Fibroblast of gingiva (primary cell): ENCODE results near the gene C14orf119.

Experiments used
- DNase-seq: peaks from one replicate; pipeline ENCODE4 v3.0.0-alpha.2; 2011; ENCODE audit warnings: low read depth

C14orf119 gene

GRCh38 chr14:23060536-23061260 lies 34.6 kb upstream of the C14orf119 start:
- DNase-seq = no peak

GRCh38 chr14:23062002-23062401 lies 33.3 kb upstream of the C14orf119 start:
- peak; percentile 88 for DNase-seq

GRCh38 chr14:23063601-23064000 lies 31.7 kb upstream of the C14orf119 start:
- DNase-seq = no peak

- DNase-seq = no peak
These were observed 28.9 kb upstream of the C14orf119 start for GRCh38 chr14:23066368-23066767.

DNA sequence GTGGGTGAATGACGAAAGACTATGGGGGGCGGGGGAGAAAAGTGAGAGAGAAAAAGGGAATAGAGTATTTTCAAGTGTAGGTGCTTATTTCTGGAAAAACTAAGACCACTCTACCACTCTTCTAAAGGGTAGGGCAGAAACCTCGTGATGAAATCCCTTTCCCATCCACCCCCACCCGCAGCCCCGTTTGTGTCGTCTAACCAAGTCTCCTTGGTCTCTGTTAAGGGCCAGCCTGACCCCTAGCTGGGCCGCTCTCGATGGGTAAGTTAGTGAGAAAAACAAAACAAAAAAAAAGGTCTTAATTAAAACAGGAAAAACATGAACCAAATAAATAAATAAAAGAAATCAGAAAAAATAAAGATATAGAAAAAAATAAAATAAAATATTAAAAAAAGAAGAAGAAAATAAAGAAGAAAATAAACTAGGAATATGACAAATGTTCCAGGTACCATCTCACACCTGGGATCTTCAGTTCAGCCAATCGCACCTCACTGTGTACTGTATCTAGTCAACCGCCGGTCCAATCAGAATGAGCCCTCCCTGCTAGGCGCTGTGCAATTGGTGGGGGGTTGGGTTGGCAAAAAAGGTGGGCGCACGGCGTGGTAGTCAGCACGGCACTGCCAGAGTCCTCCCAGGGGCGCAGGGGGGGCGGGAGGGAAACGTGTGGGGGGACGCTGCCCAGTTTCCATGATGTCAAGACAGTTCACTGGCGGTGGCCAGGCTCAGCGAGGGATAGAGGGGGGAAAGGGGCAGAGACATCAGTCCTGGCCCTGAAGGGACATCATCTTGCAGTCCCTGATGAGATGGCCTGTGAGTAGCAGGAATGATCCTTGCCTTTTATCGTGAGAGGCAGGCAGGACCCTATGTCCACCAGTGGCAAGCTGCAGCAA lies 28.2 kb upstream of the C14orf119 start:
- DNase-seq = no peak

DNA sequence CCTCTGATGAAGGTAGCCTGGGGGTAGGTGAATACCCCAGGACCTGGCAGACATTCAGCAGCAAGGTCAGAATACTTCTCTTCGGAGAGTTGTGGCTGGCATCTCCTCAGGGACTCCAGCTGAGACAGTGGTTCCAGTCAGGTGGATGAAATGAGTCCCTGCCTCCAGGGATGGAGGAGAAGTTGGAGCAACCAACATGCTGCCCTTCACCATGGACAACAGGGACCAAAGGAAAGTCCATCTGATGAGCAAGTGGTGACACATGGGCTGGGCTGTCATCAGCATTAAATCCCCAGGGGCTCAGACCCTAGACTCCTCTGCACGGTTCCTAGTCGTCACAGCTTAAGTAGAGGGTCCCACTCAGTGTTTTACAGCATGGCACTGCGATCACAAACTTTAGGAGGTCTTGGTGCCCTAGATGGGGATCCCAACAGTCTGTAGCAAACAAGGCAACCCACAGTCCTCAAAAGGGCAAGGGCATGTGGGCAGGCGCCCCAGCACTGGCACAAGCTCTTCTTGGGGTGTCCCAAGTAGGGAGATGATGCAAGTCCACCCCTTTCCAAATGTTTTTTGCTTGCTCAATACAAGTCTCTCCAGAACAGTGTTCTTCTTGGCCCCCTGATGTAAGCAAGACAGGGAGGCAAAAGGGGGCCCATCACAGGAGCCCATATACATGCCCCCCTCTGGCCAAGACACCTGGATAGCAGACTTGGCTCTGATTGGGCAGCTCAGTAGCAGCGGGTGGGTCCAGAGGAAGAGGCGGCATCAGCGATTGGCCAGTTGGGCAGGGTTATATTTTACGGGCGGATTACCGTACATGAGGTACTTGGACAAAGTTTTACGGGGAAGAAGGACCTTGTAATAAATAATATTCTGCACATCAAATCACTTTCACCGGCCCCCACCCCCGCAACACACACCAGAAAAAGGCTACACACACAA lies 27.2 kb upstream of the C14orf119 start:
- no peak for DNase-seq

DNA sequence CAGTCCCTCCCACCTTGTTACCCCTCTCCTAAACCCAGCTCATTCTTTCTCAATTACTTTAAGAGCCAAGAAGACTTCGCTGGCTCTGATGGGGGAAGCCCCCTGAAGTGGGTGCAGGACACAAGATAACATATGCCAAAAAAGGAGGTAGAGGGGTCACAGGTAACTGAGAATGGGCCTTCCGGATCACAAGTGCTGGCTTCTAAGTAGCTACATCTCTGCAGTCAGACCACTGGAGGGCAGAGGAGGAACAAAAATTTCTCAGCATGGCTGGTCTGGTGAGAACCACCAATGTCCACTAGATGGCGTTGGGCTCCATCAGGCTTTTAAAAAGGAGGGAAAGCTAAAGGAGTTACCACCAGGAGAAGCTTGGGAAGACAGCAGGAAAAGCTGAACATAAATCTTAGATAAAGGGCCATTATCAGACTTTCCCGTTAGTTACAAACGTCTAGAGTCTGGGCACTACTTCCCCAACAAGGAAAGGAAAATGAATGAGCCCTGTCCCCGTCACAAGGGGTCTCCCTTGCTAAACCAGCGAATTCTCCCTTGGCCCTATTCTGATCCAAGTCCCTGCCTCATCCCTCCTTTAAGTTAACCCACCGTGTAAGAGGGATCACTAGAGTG lies 26.4 kb upstream of the C14orf119 start:
- peak; percentile 86 for DNase-seq

GRCh38 chr14:23069413-23069806 lies 25.9 kb upstream of the C14orf119 start:
- no peak for DNase-seq

DNA sequence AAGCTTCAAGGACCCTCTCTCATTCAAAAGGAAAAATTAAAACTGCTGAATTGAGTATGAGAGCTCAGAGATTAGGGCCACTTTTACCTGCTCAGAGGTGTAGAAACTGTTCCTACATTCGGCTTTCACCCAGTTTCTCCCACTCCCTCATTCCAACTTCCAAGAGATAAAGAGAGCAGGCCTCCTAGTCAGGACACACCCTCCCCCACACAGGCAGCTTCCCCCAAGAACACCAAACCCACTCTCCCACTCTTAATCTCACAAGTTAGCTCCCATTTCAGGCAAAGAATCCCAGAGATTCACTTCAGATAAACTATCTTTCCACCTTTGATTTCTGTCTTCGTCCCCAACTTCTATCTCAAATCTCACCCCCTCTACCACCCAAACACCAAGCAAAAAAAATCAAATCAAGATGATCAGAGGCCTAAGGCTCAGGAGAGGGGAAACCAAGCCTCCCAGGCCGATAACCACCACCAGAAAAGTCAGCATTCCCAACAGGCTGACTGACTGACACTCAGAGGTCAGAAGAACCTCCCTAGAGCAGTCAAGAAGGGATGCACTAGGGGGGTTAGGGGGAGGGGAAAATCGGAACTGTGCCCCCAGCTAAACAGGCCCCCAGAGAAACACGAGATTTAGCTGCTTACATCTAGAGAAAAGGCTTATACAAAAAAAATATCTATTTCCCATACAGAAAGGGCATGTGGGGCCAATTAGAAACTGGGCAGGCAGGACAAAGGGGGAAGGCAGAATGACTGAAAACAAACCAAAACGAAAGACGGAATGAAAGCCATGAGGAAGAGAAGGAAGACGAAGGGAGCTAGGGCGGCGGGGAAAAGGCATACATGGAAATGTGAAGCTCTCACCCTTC lies 24.8 kb upstream of the C14orf119 start:
- no peak for DNase-seq

- DNase-seq = peak; percentile 95
These were observed 23.9 kb upstream of the C14orf119 start for GRCh38 chr14:23071244-23071920.

DNA sequence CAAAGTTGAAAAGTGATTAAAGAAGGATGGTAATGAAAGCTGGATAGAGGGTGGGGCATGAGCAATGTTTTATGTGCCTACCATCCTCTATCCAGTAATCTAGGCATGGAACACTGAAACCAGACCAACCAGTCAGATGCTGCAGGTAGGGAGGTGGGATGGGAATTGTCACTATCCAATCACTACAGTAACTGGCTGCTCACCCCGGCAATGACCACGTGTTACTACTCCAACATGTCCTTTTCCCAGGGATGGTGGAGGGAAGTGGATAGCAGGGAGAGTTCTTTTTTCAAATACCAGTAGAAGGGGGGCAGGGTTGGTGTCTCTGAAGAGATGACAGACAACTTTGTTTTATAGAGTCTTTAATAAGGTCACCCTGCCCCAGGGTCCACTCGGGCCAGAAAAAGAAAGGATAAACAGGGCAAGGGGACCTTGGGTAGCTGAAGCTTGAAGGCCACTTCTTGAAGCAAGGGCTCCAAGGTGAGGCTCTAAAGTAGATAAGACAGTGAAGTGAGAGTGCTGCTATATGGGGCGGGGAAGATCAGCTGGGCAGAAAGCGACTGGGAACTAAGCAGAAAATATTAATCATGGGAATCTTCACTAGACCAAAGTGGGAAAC lies 23.3 kb upstream of the C14orf119 start:
- no peak for DNase-seq

DNA sequence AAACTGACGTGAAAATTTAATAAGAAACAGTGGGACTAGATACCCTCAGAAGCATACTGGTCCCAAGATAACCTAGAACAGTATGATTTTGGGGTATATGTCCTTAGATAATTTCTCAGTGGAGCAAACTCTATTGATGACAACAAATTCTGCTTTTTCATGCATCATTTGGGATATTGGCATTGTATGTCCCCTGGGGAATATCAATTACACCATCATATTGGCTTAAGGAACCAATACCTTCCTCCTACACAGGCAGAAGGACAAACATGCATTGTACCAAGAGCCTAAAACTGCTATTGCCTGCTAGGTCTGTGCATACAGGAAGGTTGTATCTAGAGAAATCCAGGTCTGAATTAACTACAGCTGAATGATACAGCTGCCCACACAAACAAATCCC lies 20.4 kb upstream of the C14orf119 start:
- DNase-seq = no peak

DNA sequence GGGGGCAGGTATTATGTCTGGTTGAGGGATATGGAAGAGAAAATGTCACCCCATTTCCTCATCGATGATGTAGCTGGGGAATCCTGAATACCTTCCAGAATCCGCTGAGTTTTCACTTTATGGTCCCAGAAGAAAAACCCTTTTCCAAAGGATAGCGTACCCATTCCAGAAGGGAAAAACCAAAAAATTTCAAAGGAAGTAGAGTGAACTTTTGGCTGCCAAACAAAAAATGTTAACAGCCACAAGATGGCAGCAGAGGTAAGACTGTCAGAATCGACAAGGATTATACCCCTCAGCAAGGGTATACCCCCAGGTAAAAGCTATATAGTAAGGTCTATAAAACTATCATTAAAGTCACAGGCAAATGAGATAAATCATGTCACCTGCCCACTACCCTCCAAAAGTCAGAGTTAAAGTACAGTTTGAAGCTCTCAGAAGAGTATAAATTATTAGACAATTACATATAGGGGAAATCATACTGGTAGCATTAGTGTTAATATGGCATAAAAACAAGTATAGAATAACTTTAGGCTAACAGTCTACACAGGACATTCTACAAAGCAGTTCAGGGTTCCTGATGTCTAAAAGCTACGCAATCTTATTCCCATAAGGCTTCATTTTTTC lies 18.4 kb upstream of the C14orf119 start:
- DNase-seq = no peak

DNA sequence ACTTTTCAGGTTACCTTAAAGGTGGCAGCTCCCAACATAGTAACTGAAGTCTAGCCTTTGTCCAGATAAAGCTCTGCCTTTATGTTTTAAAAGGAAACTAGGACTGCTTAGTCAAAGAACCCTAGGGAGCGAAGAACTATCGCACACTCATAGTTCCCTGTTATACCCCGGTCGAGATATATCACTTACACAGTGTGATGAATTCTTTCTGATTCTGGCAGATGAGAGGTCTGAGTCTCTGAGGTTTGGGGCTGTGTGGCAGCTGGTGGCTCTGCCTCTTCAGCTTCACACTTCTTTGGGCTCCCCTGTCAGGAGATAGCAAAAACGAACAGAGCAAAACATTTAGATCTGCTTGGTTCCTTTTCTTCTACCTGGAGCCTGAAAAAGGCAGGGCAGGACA lies 17.3 kb upstream of the C14orf119 start:
- DNase-seq = no peak

- DNase-seq = peak; percentile 98
These were observed 16.6 kb upstream of the C14orf119 start for GRCh38 chr14:23078692-23079116.

DNA sequence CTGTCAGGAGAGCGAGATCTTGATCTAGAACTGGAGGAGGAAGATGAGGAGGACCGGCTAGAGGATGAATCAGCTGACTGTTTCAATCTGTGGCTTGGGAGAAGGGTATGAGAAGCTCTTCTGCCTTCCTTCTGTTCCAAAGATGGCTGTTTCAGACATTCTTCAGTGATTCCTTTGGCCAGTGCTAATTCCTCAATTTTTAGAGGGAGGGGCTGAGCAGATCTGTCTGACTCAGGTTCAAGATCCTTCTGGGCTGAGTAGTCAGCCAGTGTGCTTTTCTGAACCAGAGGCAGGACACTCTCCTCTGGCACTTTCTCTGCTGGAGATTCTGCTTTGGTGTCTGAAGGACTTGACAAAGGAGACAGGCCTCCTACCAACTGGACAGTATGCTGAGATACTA lies 15.6 kb upstream of the C14orf119 start:
- DNase-seq = no peak

DNA sequence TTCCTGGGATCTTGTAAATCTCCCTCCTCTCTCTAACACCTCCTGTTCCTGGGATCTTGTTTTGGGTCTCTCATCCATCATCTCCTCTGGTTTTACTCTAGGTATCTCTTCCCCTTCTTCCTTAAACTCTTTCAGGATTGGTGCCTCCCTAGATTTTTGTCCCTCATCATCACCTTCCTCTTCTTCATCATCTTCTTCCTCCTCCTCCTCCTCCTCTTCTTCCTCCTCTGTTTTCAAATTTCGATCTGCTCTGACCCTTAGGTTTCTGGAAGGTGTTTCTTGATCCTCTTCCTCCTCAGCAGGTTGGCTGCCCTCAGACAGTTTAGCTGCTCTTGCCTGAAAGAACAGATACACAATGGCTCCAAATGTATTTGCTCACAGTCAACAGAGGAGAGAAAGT lies 14.8 kb upstream of the C14orf119 start:
- no peak for DNase-seq

GRCh38 chr14:23085458-23085857 lies 9.8 kb upstream of the C14orf119 start:
- no peak for DNase-seq

DNA sequence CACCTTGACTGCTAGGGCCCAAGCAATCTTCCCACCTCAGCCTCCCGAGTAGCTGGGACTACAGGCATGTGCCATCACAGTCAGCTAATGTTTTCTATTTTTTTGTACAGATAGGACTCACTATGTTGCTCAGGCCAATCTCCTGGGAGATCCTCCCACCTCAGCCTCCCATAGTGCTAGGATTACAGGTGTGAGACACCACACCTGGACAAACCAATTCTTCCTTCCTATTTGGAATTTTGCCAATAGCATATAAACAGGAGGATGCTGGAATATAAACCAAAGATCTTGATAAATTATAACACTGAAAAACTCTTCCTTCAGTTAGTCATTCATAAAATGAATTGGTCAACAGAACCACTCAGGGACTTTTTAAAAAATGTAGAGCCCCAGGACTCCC lies 8.7 kb upstream of the C14orf119 start:
- DNase-seq = no peak
